RWPE1 (cell line): ENCODE data around the gene PDIA6.

Experiments used
- CTCF ChIA-PET: fragments of 350-600 bp; sonication (Branson Sonifier 250); formaldehyde crosslinking; extraction: SDS; loops from one replicate; lab custom pipeline; 2021; lab: Yijun Ruan, JAX
- POLR2A ChIA-PET: fragments of 400-600 bp; formaldehyde crosslinking; extraction: SDS; loops from one replicate; lab custom pipeline; 2020; ENCODE audit warnings: antibody characterized with exemption; ENCODE audit not compliant: low non-redundant PET; lab: Yijun Ruan, JAX
- DNase-seq: peaks from one replicate; pipeline ENCODE4 v3.0.0; 2012; ENCODE audit warnings: low spot score
- H3K27ac ChIP-seq: fragments of 450-650 bp; 2 replicates; pipeline ENCODE4 v1.5.1; 2017
- TF ChIP-seq, protein P1 (sequence below): fragments of 450-650 bp; conservative IDR thresholded peaks from 2 replicates; pipeline ENCODE4 v1.5.1; 2017; ENCODE audit warnings: low read depth, mild to moderate bottlenecking

The PDIA6 gene

GRCh38 chr2:10757814-10758286 is 54.7 kb downstream of the PDIA6 start:
- H3K27ac ChIP-seq, result no peak overlapping the region
- TF ChIP-seq, protein P1, sequence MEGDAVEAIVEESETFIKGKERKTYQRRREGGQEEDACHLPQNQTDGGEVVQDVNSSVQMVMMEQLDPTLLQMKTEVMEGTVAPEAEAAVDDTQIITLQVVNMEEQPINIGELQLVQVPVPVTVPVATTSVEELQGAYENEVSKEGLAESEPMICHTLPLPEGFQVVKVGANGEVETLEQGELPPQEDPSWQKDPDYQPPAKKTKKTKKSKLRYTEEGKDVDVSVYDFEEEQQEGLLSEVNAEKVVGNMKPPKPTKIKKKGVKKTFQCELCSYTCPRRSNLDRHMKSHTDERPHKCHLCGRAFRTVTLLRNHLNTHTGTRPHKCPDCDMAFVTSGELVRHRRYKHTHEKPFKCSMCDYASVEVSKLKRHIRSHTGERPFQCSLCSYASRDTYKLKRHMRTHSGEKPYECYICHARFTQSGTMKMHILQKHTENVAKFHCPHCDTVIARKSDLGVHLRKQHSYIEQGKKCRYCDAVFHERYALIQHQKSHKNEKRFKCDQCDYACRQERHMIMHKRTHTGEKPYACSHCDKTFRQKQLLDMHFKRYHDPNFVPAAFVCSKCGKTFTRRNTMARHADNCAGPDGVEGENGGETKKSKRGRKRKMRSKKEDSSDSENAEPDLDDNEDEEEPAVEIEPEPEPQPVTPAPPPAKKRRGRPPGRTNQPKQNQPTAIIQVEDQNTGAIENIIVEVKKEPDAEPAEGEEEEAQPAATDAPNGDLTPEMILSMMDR, result no peak
- POLR2A ChIA-PET, result no interaction called here
- no peak for DNase-seq
- CTCF ChIA-PET, result no interaction called here

- ChIA-PET CTCF (no interaction called here), POLR2A (no interaction called here)
- H3K27ac ChIP-seq, result no peak overlapping the region
- no peak for DNase-seq
- TF ChIP-seq, protein P1, result no peak
These were observed 57.0 kb downstream of the PDIA6 start for GRCh38 chr2:10755621-10756020.

DNA sequence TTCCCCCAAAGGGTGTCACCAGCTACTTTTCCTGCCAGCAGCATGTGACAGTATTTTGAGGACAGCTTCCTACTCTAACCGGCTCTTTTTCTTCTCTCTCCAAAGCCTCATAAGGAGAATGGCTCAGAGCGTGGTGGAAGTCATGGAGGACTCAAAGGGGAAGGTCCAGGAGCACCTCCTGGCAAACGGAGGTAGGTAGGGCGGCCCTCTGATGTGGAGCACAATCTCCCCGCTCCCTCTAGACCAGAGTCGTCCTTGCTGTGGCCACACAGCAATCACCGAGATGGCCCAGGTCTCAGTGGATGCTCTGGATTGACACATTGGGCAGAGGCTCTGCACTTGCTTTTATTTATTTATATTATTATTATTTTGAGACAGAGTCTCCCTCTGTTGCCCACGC is 58.7 kb downstream of the PDIA6 start:
- no peak overlapping the region for H3K27ac ChIP-seq
- ChIA-PET POLR2A (interaction anchor here (0.6 kb wide), 1 partner anchor 91 kb away, joined by 3 read pairs; no protein-coding TSS in a partner anchor), CTCF (no interaction called here)
- no peak for DNase-seq
- TF ChIP-seq, protein P1, result no peak

DNA sequence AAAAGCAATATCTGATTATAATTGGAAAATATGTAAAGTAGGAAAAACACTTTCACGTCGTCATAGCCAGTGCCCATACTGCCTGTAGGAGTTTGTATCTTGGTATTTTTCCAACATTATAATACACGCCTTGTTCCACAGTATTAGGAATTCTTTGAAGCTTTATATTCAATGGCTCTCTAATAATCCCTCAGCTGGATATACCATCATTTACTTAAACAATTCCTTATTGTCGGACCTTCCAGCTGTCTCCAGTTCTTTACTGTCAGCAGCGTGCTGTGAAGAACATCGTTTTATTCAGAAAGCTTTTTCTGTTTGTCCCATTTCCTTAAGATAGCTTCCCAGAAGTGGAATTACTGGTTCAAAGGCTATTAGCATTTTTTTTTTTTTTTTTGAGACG is 59.4 kb downstream of the PDIA6 start:
- no peak for DNase-seq
- TF ChIP-seq, protein P1, result no peak
- no peak overlapping the region for H3K27ac ChIP-seq
- ChIA-PET POLR2A (no interaction called here), CTCF (no interaction called here)

- no peak overlapping the region for H3K27ac ChIP-seq
- ChIA-PET POLR2A (no interaction called here), CTCF (no interaction called here)
- DNase-seq, result no peak
- TF ChIP-seq, protein P1, result no peak
These were observed 60.3 kb downstream of the PDIA6 start for GRCh38 chr2:10752236-10752635.

GRCh38 chr2:10750610-10751009 is 62.0 kb downstream of the PDIA6 start:
- TF ChIP-seq, protein P1, result no peak
- POLR2A ChIA-PET, result no interaction called here
- CTCF ChIA-PET, result interaction anchor here (0.6 kb wide), 2 partner anchors 22 to 66 kb away, joined by 3 read pairs; no protein-coding TSS in a partner anchor
- no peak overlapping the region for H3K27ac ChIP-seq
- no peak for DNase-seq
